B cell (primary cell): ENCODE results near the gene NMD3.

ENCODE experiments used
- CTCF ChIP-seq: fragments of 200-600 bp; IDR thresholded peaks from one replicate; pipeline ENCODE4 v1.8.0; 2022; ENCODE audit warnings: antibody characterized with exemption, mild to moderate bottlenecking
- EZH2 ChIP-seq: IDR thresholded peaks from 2 replicates; pipeline ENCODE4 v1.6.1; 2012; ENCODE audit warnings: borderline replicate concordance, low read depth, mild to moderate bottlenecking, moderate library complexity, low read length; ENCODE audit not compliant: insufficient read depth, poor library complexity, severe bottlenecking

- TF ChIP-seq CTCF: no peak
- TF ChIP-seq EZH2: no peak
Observed at GRCh38 chr3:161239700-161240099, 18.6 kb downstream of the NMD3 start.
